IMR-90 (cell line): ENCODE measurements around the gene ZNF175. TPM values are rescaled to one million over a fixed set of nuclear protein-coding genes. Genes with fewer than 3 reads are reported as not detected.
A peak's percentile ranks its signal among the peaks of the same experiment; 100 is the strongest.

Experiments used
- ATAC-seq: fragments of 200-7000 bp; cut with Tn5 transposase; 2 replicates; pipeline ENCODE4 v1.9.1; 2020; ENCODE audit warnings: low read depth, mild to moderate bottlenecking, moderate library complexity
- BruUV-seq: library from RNA; stranded (reverse); fragments of 400-500 nt; replicated peaks from 2 replicates; lab custom pipeline; 2021; lab: Mats Ljungman, UMichigan
- CTCF ChIA-PET: fragments of 300-600 bp; formaldehyde crosslinking; extraction: SDS; loops from one replicate; lab custom pipeline; 2021; ENCODE audit warnings: antibody characterized with exemption; lab: Yijun Ruan, JAX
- POLR2A ChIA-PET: fragments of 300-600 bp; sonication (Branson Sonifier 250); formaldehyde crosslinking; loops from one replicate; lab custom pipeline; 2022; ENCODE audit warnings: antibody characterized with exemption; ENCODE audit not compliant: unreplicated experiment; lab: Charles Lee
- DNase-seq: peaks from one replicate; pipeline ENCODE4 v3.0.0; 2013
- H2AFZ ChIP-seq: replicated peaks from 2 replicates; pipeline ENCODE3; 2013; ENCODE audit warnings: low read length, mild to moderate bottlenecking; ENCODE audit not compliant: poor library complexity
- H2AK5ac ChIP-seq: 2 replicates; pipeline ENCODE4 v1.6.1; 2013; ENCODE audit warnings: low read depth, low read length, inconsistent platforms
- H2AK9ac ChIP-seq: replicated peaks from 2 replicates; pipeline ENCODE3; 2013; ENCODE audit warnings: mild to moderate bottlenecking, low read depth, low read length, moderate library complexity; ENCODE audit not compliant: poor library complexity
- H2BK120ac ChIP-seq: 2 replicates; pipeline ENCODE4 v1.6.1; 2013; ENCODE audit warnings: low read depth, low read length, inconsistent platforms
- H2BK15ac ChIP-seq: 3 replicates; pipeline ENCODE4 v1.6.1; 2013; ENCODE audit warnings: low read depth, low read length, inconsistent platforms
- H2BK20ac ChIP-seq: 2 replicates; pipeline ENCODE4 v1.6.1; 2013; ENCODE audit warnings: low read depth, mild to moderate bottlenecking, inconsistent platforms, low read length, moderate library complexity
- H2BK5ac ChIP-seq: 2 replicates; pipeline ENCODE4 v1.6.1; 2013; ENCODE audit warnings: mild to moderate bottlenecking, low read depth, low read length, inconsistent platforms; ENCODE audit not compliant: poor library complexity, severe bottlenecking
- H3K14ac ChIP-seq: replicated peaks from 2 replicates; pipeline ENCODE4 v1.6.1; 2013; ENCODE audit warnings: low read depth, low read length, inconsistent platforms
- H3K18ac ChIP-seq: 2 replicates; pipeline ENCODE4 v1.6.1; 2013; ENCODE audit warnings: low read depth, low read length, control low read depth
- H3K23ac ChIP-seq: 2 replicates; pipeline ENCODE4 v1.6.1; 2013; ENCODE audit warnings: low read depth, low read length, inconsistent platforms
- H3K27ac ChIP-seq: 2 replicates; pipeline ENCODE4 v1.5.1; 2013; ENCODE audit warnings: mild to moderate bottlenecking, control low read depth, low read length; ENCODE audit not compliant: insufficient read depth
- H3K27me3 ChIP-seq: 2 replicates; pipeline ENCODE4 v1.6.1; 2013; ENCODE audit warnings: low read length; ENCODE audit not compliant: control insufficient read depth, insufficient read depth
- H3K36me3 ChIP-seq: 2 replicates; pipeline ENCODE4 v1.6.1; 2013; ENCODE audit warnings: low read length, mixed read lengths; ENCODE audit not compliant: control insufficient read depth, insufficient read depth
- H3K4ac ChIP-seq: 2 replicates; pipeline ENCODE4 v1.6.1; 2013; ENCODE audit warnings: low read depth, low read length, inconsistent platforms
- H3K4me1 ChIP-seq: 2 replicates; pipeline ENCODE4 v1.6.1; 2013; ENCODE audit warnings: low read length, mixed read lengths; ENCODE audit not compliant: control insufficient read depth, insufficient read depth
- H3K4me2 ChIP-seq: 2 replicates; pipeline ENCODE4 v1.6.1; 2013; ENCODE audit warnings: low read depth, mild to moderate bottlenecking, control low read depth, low read length, moderate library complexity
- H3K4me3 ChIP-seq: 2 replicates; pipeline ENCODE4 v1.5.1; 2013; ENCODE audit warnings: low read depth, mild to moderate bottlenecking, control low read depth, low read length, moderate library complexity; ENCODE audit not compliant: insufficient read depth
- H3K56ac ChIP-seq: 2 replicates; pipeline ENCODE4 v1.6.1; 2013; ENCODE audit warnings: low read length, inconsistent platforms; ENCODE audit not compliant: insufficient read depth; ENCODE audit errors: extremely low read depth
- H3K79me1 ChIP-seq, 2 experiments: 2 replicates each; pipeline ENCODE4 v1.6.1; 2013; ENCODE audit warnings: low read length in 2 of 2, inconsistent platforms in 1 of 2, low read depth in 1 of 2
- H3K9ac ChIP-seq: 2 replicates; pipeline ENCODE4 v1.6.1; 2013; ENCODE audit warnings: low read depth, low read length, control low read depth
- H3K9me1 ChIP-seq: 2 replicates; pipeline ENCODE4 v1.6.1; 2013; ENCODE audit warnings: low read length, inconsistent platforms; ENCODE audit not compliant: insufficient read depth
- H3K9me3 ChIP-seq: 2 replicates; pipeline ENCODE4 v1.6.1; 2013; ENCODE audit warnings: low read length; ENCODE audit not compliant: control insufficient read depth, insufficient read depth
- H4K20me1 ChIP-seq: 2 replicates; pipeline ENCODE4 v1.6.1; 2013; ENCODE audit warnings: low read length, inconsistent platforms; ENCODE audit not compliant: insufficient read depth
- H4K5ac ChIP-seq: 2 replicates; pipeline ENCODE4 v1.6.1; 2013; ENCODE audit warnings: mild to moderate bottlenecking, low read depth, low read length, control low read depth
- H4K8ac ChIP-seq, 2 experiments: 2 replicates each; pipeline ENCODE4 v1.6.1; 2013; ENCODE audit warnings: low read depth in 2 of 2, low read length in 2 of 2, control low read depth in 1 of 2, inconsistent platforms in 1 of 2
- H4K91ac ChIP-seq: 2 replicates; pipeline ENCODE4 v1.6.1; 2013; ENCODE audit warnings: low read depth, low read length, inconsistent platforms; ENCODE audit not compliant: insufficient read depth
- CEBPB ChIP-seq: IDR thresholded peaks from 2 replicates; pipeline ENCODE4 v1.6.1; 2012; ENCODE audit warnings: low read depth, low read length, improper control_type of control experiment
- MXI1 ChIP-seq: IDR thresholded peaks from 2 replicates; pipeline ENCODE4 v1.6.1; 2012; ENCODE audit warnings: low read depth, mild to moderate bottlenecking, low read length, moderate library complexity, borderline replicate concordance
- NFE2L2 ChIP-seq: fragments of 150-350 bp; IDR thresholded peaks from 2 replicates; pipeline ENCODE4 v1.6.1; 2016; ENCODE audit warnings: low read depth, mild to moderate bottlenecking, low read length
- RCOR1 ChIP-seq: IDR thresholded peaks from 2 replicates; pipeline ENCODE4 v1.6.1; 2012; ENCODE audit warnings: mild to moderate bottlenecking, low read length, improper control_type of control experiment; ENCODE audit not compliant: insufficient replicate concordance
- RFX5 ChIP-seq: IDR thresholded peaks from 2 replicates; pipeline ENCODE4 v1.8.0; 2012; ENCODE audit warnings: low read depth, mild to moderate bottlenecking, low read length, moderate library complexity
- USF2 ChIP-seq: fragments of 150-350 bp; IDR thresholded peaks from 2 replicates; pipeline ENCODE4 v1.6.1; 2017; ENCODE audit warnings: mild to moderate bottlenecking, antibody characterized with exemption, low read length, low read depth
- WGBS, 2 experiments: methylation state at CpG; one replicate each; pipeline versions ENCODE4 v1.1.5 to v1.1.7; 2013; ENCODE audit warnings: missing lambda C conversion rate in 2 of 2; ENCODE audit not compliant: insufficient read length in 1 of 2; ENCODE audit errors: extremely low coverage in 2 of 2; 5-methylcytosine and 5-hydroxymethylcytosine counted together
- dilution Hi-C: fragments of 300-500 bp; cut with HindIII; formaldehyde crosslinking; loops from one replicate; pipeline ENCODE4 v1.14.3; 2018; ENCODE audit warnings: low sequenced_read_pairs; ENCODE audit not compliant: unreplicated experiment
- in situ Hi-C: fragments of 300-500 bp; cut with MboI; formaldehyde crosslinking; loops from 3 replicates; pipeline ENCODE4 v1.14.3; 2019; ENCODE audit warnings: low sequenced_read_pairs, inconsistent platforms, mixed read lengths
- intact Hi-C: fragments of 100-400 bp; cut with micrococcal nuclease; formaldehyde crosslinking; loops from 2 replicates; pipeline ENCODE4 v1.10.0; 2022
- polyA plus RNA-seq, 3 experiments: library from polyadenylated mRNA; depleted of rRNA; stranded (reverse); fragments of >200 nt; gene quantifications; 2 replicates each; pipeline ENCODE4 v1.2.3, GENCODE V29; 2012; ENCODE audit warnings: low replicate concordance in 1 of 3
- total RNA-seq: library from RNA; depleted of rRNA; stranded (reverse); fragments of >200 nt; gene quantifications from 2 replicates; pipeline ENCODE4 v1.2.3, GENCODE V29; 2012
- TF ChIP-seq, protein P1 (sequence below): conservative IDR thresholded peaks from 2 replicates; pipeline ENCODE4 v1.5.1; 2012; ENCODE audit warnings: mild to moderate bottlenecking, low read depth, low read length, improper control_type of control experiment

Gene ZNF175
- total and polyA plus RNA-seq, 2 of the 4 experiments (the other 2 are of a cell fraction) = 3.6 to 8.4 TPM

DNA sequence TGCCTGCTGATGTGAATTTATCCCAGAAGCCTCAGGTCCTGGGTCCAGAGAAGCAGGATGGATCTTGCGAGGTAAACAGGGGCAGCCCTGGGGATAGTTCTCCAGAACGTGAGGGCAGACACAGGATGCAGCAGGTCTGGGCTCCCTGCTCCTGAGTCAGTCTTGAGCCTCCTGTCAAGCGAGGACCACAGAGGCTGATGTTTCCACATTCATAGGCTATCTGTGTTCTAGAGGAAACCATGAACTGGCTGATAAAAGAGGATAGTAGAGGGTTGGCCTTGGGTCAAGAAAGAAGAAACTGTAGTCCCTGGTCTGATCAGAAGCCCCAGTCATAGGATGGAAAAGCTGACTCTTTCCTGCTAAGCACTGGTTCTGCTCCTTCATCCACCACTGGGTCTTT is 2.2 kb downstream of the ZNF175 start:
- Histone ChIP-seq H3K9ac (no peak overlapping the region), H4K8ac (peak overlapping the region in 1 of 2 experiments; percentile 65; a peak in 2 of 4 replicates), H2AK9ac (peak overlapping the region; percentile 56), H3K9me1 (peaks cover 7% of the 10 kb centered on the region; the same call in 1 of the 2 replicates), H3K4ac (peak overlapping the region; percentile 67), H3K27ac (peak overlapping the region; percentile 17; the same call in 1 of the 2 replicates), H3K18ac (no peak overlapping the region), H3K4me1 (peaks cover 12% of the 10 kb centered on the region), H2AFZ (no peak overlapping the region), H2BK120ac (peak overlapping the region; percentile 70), H4K20me1 (peaks cover 7% of the 10 kb centered on the region), H3K4me2 (peak overlapping the region; percentile 97), H3K27me3 (no peaks in the 10 kb centered on the region), H2BK20ac (peak overlapping the region; percentile 35; the same call in 1 of the 2 replicates), H4K91ac (no peak overlapping the region), H2BK15ac (no peak overlapping the region), H3K56ac (no peak overlapping the region), H3K4me3 (no peak overlapping the region), H2AK5ac (peak overlapping the region; percentile 38; the same call in 1 of the 2 replicates), H3K23ac (peak overlapping the region; percentile 10; the same call in 1 of the 2 replicates), H3K9me3 (no peaks in the 10 kb centered on the region), H3K14ac (peak overlapping the region; percentile 80; the same call in 1 of the 2 replicates), H2BK5ac (peak overlapping the region; percentile 57), H3K79me1 (peaks cover 5 to 28% of the 10 kb centered on the region in 2 experiments; a peak in 2 of 4 replicates), H3K36me3 (peaks cover 12% of the 10 kb centered on the region; the same call in 1 of the 2 replicates), H4K5ac (no peak overlapping the region)
- intact Hi-C loops = no loop called here
- WGBS, 2 experiments = 17% methylated on average over 2 of the region's 3 CpGs; no CpG with 5 or more reads in 1 of the 2 experiments
- DNase-seq = peak; percentile 31
- no TSS peak for BruUV-seq
- in situ Hi-C loops = no loop called here
- TF ChIP-seq MXI1 = no peak
- TF ChIP-seq RCOR1 = no peak
- TF ChIP-seq, protein P1, sequence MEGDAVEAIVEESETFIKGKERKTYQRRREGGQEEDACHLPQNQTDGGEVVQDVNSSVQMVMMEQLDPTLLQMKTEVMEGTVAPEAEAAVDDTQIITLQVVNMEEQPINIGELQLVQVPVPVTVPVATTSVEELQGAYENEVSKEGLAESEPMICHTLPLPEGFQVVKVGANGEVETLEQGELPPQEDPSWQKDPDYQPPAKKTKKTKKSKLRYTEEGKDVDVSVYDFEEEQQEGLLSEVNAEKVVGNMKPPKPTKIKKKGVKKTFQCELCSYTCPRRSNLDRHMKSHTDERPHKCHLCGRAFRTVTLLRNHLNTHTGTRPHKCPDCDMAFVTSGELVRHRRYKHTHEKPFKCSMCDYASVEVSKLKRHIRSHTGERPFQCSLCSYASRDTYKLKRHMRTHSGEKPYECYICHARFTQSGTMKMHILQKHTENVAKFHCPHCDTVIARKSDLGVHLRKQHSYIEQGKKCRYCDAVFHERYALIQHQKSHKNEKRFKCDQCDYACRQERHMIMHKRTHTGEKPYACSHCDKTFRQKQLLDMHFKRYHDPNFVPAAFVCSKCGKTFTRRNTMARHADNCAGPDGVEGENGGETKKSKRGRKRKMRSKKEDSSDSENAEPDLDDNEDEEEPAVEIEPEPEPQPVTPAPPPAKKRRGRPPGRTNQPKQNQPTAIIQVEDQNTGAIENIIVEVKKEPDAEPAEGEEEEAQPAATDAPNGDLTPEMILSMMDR = no peak
- TF ChIP-seq CEBPB = no peak
- TF ChIP-seq RFX5 = no peak
- TF ChIP-seq USF2 = no peak
- no peak for TF ChIP-seq NFE2L2
- CTCF ChIA-PET = no interaction called here
- POLR2A ChIA-PET = no interaction called here
- no peak for ATAC-seq
- dilution Hi-C loops = no loop called here
